ENCODE data around the gene PRODH2.

DNA sequence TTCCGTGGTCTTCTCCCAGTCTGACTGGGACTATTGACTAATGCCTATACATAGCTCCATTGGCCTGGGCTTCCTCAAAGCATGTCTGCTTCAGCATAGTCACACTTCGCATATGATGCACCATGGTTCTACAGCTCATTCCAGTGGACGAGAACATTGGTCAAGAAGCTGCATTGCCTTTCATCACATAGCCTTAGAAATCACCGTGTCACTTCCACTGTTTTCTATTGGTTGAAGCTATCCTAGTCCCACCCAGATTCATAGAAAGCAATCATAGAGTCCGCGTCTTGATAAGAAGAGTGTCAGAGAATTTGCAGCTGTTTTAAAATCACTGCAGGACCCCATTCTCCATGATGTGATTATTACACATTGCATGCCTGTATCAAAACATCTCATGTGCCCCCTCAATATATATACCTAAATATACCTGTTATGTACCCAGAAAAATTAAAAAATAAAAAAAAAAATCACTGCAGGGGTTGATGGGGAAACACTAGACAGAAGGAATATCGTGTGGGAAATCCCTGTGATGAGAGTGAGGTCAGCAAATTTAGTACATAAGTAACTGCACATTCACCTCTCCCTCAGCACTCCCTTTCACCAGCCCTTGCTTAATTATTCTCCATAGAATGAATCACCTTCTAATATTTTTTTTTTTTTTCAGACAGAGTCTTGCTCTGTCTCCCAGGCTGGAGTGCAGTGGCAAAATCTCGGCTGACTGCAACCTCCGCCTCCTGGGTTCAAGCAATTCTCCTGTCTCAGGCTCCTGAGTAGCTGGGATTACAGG, 39.4 kb downstream of the PRODH2 start:
- TF ChIP-seq CTCF (conservative IDR thresholded peaks at IDR 0.05; ENCODE audit: low read length) (no peak), EZH2phosphoT487 (IDR thresholded peaks at IDR 0.05; ENCODE audit: borderline replicate concordance) (no peak)

Measured in Loucy (cell line).